HG03064 (cell line): ENCODE measurements around the gene NTN1.
"Not testable (repeated sequence)": the region's sequence is repeated elsewhere in the genome, so short reads cannot be mapped to it uniquely, and the experiment has no call there.

Experiments used
- ATAC-seq: cut with Tn5 transposase; IDR thresholded peaks from one replicate; pipeline ENCODE4 v1.9.1; 2021; ENCODE audit warnings: low read depth; ENCODE audit not compliant: unreplicated experiment

Gene NTN1

DNA sequence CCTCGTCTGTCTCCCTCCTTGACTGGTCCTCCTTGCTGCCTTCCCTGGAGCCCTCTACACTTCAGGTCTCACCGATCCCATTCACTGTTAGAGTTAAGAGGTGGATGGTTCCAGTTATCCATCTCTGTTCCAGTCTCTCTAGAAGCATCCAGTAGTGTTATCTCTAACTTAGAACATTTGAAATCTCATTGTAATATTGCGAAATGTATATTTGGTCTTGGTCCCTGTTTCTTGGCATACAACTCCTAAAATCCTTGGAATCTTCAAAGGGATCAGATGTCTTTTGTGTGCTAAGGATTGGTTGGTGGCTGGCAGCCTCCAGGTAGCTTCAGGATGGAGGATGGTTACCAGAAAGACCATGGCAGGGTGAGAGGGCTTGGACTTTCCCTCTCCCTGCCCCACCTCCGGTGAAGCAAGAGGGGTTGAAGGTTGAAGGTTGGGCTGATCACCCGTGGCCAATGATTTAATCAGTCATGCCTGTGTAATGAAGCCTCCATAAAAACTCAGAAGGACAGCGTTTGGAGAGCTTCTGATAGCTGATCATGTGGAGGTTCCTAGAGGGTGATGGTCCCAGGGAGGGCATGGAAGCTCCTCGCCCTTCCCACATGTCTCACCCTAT is 59.1 kb downstream of the NTN1 start:
- no peak for ATAC-seq

DNA sequence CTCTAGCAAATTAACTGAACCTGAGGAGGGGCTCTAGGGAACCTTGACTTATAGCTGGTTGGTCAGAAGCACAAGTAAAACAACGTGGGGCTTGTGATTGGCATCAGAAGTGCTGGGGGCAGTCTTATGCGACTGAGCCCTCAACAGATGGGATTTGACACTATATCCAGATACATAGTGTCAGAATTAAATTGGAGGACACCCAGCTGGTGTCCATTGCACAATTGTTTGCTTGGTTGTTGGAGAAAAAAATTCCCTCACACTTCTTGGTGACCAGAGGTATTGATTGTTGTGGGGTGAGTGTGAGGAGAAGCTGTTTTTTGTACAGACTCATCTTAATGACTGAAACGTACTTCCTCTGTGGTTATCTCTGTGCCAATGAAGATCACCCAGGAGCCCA is 59.7 kb downstream of the NTN1 start:
- no peak for ATAC-seq

GRCh38 chr17:9086577-9086976 is 65.3 kb downstream of the NTN1 start:
- no peak for ATAC-seq

DNA sequence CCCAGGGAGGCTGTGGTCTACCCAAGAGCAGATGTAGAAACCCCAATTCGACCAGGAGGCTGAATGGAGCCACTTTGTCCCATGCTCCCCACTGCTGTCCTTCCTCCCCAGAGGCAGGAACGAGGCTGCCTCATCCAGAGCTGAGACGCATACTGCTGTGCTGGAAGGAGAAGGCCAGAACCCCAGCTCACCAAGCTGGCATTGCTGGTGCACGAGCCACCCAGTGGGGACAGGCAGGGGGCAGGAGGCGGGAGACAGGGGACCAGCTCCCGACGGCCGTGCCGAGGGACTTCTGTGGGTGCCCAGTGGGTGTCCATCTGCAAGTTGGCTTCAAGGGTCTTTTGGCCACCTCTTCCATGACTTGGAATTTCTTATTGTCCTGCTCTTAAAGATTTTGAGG is 66.6 kb downstream of the NTN1 start:
- ATAC-seq, result no peak

DNA sequence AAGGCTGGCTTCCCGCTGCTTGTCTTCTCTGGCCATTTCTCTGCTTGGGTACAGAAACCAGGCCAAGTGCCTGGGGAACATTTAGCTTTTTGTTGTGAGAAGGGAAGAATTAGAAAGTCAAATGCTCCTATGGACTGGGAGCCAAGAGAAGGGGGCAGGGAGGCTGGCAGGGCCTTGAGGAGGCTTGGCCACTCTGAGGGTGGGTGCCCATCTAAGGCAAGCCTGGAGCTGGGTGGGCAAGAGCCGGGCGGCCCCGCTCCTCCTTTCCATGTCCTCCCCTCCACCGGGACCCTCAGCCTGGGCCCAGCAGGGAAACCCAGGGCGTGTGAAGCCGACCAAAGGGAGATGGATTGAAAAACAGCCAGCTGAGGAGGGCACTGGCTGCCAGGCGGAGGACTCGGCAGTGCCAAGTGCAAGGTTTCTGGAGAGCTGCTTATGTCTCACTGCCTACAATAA is 69.4 kb downstream of the NTN1 start:
- ATAC-seq, result no peak

DNA sequence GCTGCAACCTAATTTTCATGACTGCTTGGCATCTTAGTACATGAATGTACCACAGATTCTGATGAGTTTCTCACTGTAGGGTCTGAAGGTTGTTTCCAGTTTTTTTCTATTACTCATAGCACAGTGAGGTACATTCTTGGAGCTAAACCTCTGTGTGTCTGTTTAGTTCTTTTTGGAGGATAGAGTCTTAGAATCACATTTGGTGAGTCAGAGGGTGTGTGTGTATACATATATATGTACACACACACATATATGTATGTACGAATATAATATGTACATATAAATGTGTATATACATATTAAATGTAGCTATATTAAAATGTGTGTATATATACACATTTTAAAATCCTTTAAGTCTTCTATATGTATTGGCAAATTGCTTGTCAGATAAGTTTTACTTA is 72.9 kb downstream of the NTN1 start:
- no peak for ATAC-seq

GRCh38 chr17:9095390-9095789 is 74.1 kb downstream of the NTN1 start:
- ATAC-seq, result no peak

GRCh38 chr17:9098242-9098825 is 77.0 kb downstream of the NTN1 start:
- no peak for ATAC-seq

- no peak for ATAC-seq
Measured at GRCh38 chr17:9101356-9101755, 80.0 kb downstream of the NTN1 start.

DNA sequence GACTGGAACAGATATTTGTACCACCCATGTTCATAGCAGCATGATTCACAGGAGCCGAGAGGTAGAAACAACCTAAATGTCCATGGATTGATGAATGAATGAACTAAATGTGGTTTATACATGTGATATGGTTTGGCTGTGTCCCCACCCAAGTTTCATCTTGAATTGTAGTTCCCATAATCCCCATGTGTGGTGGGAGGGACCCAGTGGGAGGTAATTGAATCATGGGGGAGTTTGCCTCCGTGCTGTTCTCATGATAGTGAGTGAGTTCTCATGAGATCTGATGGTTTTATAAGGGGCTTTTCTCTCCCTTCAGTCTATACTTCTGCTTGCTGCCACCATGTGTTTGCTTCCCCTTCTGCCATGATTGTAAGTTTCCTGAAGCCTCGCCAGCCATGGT is 81.9 kb downstream of the NTN1 start:
- not testable (repeated sequence) for ATAC-seq

GRCh38 chr17:9104370-9105041 is 83.2 kb downstream of the NTN1 start:
- no peak for ATAC-seq

- ATAC-seq, result no peak
Measured at GRCh38 chr17:9105068-9105868, 84.0 kb downstream of the NTN1 start.

DNA sequence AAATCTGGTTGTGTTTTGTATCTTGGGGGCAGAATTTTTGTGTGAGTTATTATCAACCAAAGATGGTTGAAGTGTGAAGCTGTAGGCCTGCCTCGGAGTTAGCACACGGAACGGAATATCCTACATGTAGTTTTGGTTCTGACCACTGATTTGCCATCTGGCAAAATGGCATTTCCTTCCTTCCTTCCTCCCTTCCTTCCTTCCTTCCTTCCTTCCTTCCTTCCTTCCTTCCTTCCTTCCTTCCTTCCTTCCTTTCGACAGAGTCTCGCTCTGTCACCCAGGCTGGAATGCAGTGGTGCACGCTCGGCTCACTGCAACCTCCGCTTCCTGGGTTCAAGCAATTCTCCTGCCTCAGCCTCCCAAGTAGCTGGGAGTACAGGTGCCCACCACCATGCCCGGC is 85.0 kb downstream of the NTN1 start:
- ATAC-seq, result not testable (repeated sequence)

GRCh38 chr17:9107527-9107926 is 86.2 kb downstream of the NTN1 start:
- no peak for ATAC-seq

DNA sequence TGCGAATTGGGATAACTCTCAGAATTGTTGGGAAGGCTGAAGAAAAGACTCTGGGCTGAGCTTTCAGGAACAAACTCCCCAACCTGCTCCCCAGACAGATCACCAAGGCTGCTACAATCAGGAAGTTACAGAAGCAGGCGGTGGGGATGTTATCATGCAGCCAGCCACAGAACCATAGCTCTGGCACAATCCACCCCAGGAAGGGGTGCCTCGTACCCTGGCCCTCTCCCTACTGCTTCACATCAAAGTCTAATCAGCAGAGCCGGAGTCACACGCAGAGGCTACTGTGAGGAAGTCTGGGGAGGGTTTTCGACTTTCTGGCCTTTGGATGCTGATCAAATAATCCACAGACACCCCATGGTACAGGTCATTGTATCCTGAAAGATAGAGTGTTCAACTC is 86.8 kb downstream of the NTN1 start:
- ATAC-seq, result no peak

DNA sequence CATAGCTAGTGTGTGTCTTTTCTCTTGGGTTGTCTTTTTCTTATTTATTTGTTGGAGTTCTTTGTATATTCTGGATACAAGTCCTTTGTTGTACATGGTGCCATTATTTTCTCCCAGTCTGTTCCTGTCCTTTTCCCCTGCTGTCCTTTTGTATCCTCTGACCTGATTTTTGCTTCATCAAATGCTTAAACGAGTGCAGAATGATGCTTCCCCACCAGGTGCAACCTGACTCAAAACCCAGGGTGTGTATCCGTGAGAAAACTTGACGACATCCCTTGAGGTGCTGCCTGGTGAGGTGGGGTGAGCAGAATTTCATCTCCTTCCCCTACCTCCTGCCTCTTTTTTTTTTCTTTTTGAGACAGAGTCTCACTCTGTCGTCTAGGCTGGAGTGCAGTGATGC is 88.6 kb downstream of the NTN1 start:
- no peak for ATAC-seq

- no peak for ATAC-seq
Measured at GRCh38 chr17:9110501-9110900, 89.2 kb downstream of the NTN1 start.

DNA sequence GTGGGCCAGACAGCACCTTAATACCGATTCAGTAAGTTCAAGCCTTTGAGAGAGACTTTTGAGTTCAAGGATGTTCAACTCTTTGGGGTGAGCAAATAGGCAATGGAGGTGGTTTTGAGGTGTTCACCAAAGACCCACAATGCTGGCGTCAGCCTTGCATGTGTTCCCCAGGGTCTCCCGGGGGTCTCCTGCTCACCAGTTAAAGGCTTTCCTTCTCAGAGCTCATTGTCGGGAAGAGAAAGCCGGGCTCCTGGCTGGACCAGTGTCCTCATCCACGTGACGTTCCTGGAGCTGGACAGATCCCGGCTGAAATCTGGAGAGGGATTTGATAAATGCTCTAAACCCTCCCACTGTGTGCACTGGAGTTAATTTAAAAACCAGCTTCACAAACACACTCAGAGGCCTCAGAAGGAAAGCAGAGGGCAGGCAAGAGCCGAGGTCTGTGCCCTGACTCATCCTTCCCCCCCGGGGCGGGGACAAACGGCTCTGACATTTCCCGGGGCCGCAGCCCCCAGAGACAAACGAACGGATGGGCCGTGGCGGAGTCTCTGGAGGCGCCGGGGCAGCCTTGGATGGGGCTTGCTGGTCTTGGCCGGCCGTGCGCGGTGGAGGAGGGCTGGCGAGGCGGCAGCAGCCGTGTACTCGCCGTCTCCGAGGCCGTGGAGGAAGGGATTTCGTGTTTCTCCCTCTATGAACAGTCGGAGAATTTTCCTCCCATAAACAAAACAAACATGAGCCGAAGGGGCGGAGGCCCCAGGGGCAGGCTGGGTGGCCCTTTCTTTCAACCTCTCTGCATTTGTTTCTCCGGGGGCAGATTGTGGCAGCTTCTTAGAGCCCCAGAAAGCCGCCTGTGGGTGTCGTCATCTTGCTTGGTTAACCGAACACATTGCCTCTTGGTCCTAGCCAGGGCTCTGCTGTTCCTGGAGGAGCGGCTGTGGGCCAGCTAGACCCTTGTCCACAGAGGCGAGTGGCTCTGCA is 94.2 kb downstream of the NTN1 start:
- ATAC-seq, result no peak

DNA sequence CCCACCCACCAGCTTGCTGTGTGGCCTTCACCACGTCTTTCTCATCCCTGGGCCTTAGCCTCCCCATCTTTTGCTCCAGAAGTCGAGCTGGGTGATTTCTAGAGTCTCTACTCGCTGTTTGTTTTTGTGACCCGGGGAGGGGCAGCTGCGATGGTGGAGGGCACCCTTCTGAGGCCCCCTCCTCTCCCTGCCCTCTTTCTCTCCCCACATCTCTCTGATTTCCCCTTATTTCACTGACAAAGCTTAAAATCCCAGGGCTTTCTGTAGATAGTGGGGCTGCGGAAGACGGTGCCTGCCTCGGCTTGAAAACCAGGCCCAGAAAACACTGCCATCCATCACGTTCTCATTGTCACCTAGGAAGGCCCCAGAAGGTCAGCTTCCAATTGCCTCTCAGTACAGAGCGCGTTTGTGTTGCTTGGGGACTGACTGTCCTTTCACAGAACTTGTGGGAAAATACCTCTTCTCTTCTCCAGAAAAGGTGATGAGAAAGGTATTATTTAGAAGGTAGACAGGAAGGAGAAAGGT is 95.1 kb downstream of the NTN1 start:
- no peak for ATAC-seq
